ENCODE results near the gene NSUN4. TPM values are rescaled to one million over a fixed set of nuclear protein-coding genes. Genes with fewer than 3 reads are reported as not detected.
"Not testable (repeated sequence)": the region's sequence is repeated elsewhere in the genome, so short reads cannot be mapped to it uniquely, and the experiment has no call there.

The NSUN4 gene
- polyA plus RNA-seq (2014; cell fraction: cytosol; rRNA removed): 17.5 and 22.9 TPM in 2 replicates
- polyA plus RNA-seq (2014; cell fraction: nucleus; rRNA removed): 10.4 and 14.8 TPM in 2 replicates

GRCh38 chr1:46340404-46341221 is at the start of gene NSUN4:
NSUN4 (plus strand) TSS chr1:46340807; CDS start chr1:46340827, 20 bp downstream.
- DNase-seq (ENCODE audit: low spot score): peak; percentile 87

GRCh38 chr1:46295306-46295705 is 45.3 kb upstream of the NSUN4 start:
- DNase-seq (ENCODE audit: low spot score): no peak

- DNase-seq (ENCODE audit: low spot score): no peak
Observed at GRCh38 chr1:46298387-46298786, 42.2 kb upstream of the NSUN4 start.

- DNase-seq (ENCODE audit: low spot score): no peak
Observed at GRCh38 chr1:46300673-46301405, 39.8 kb upstream of the NSUN4 start.

GRCh38 chr1:46301406-46301807 is 39.2 kb upstream of the NSUN4 start:
- no peak for DNase-seq (ENCODE audit: low spot score)

GRCh38 chr1:46301808-46302640 is 38.6 kb upstream of the NSUN4 start:
- peak; percentile 39 for DNase-seq (ENCODE audit: low spot score)

- DNase-seq (ENCODE audit: low spot score): peak; percentile 32
Observed at GRCh38 chr1:46302641-46303037, 38.0 kb upstream of the NSUN4 start.

- DNase-seq (ENCODE audit: low spot score): peak; percentile 97
Observed at GRCh38 chr1:46303038-46303871, 37.4 kb upstream of the NSUN4 start, which contains the start of the genes LRRC41 and UQCRH. LRRC41 (minus strand) TSS chr1:46303616; CDS start chr1:46303322, 294 bp downstream. UQCRH (plus strand) TSS chr1:46303698; CDS start chr1:46303767, 69 bp downstream.

- no peak for DNase-seq (ENCODE audit: low spot score)
Observed at GRCh38 chr1:46303872-46304326, 36.7 kb upstream of the NSUN4 start.

- DNase-seq (ENCODE audit: low spot score): no peak
Observed at GRCh38 chr1:46306159-46306530, 34.5 kb upstream of the NSUN4 start.

- DNase-seq (ENCODE audit: low spot score): no peak
Observed at GRCh38 chr1:46309401-46310159, 31.0 kb upstream of the NSUN4 start.

GRCh38 chr1:46310321-46310720 is 30.3 kb upstream of the NSUN4 start:
- DNase-seq (ENCODE audit: low spot score): no peak

GRCh38 chr1:46315669-46316403 is 24.8 kb upstream of the NSUN4 start:
- DNase-seq (ENCODE audit: low spot score): no peak

- DNase-seq (ENCODE audit: low spot score): no peak
Observed at GRCh38 chr1:46317323-46317722, 23.3 kb upstream of the NSUN4 start.

GRCh38 chr1:46319301-46319700 is 21.3 kb upstream of the NSUN4 start:
- not testable (repeated sequence) for DNase-seq (ENCODE audit: low spot score)

GRCh38 chr1:46319960-46320914 is 20.4 kb upstream of the NSUN4 start:
- not testable (repeated sequence) for DNase-seq (ENCODE audit: low spot score)

- DNase-seq (ENCODE audit: low spot score): not testable (repeated sequence)
Observed at GRCh38 chr1:46322191-46322590, 18.4 kb upstream of the NSUN4 start.

All from SK-N-DZ (cell line).